Stimulated activated CD4-positive, alpha-beta T cell treated with anti-CD3 and anti-CD28 coated beads, Interleukin-1b, Interleukin-23, amount 100 ng/mL, for 48 hours (primary cell): ENCODE data around the gene ZNF792.
A peak's percentile ranks its signal among the peaks of the same experiment; 100 is the strongest.
"Not testable (repeated sequence)": the region's sequence is repeated elsewhere in the genome, so short reads cannot be mapped to it uniquely, and the experiment has no call there.

Source experiments
- DNase-seq: peaks from one replicate; pipeline ENCODE4 v3.0.0-alpha.2; 2020

ZNF792 gene

GRCh38 chr19:34970185-34970780, 6.3 kb upstream of the ZNF792 start:
- DNase-seq: not testable (repeated sequence)

GRCh38 chr19:34969721-34970120, 5.7 kb upstream of the ZNF792 start:
- DNase-seq: no peak

GRCh38 chr19:34967551-34967950, 3.5 kb upstream of the ZNF792 start:
- DNase-seq: no peak

- DNase-seq: not testable (repeated sequence)
These were observed 1.5 kb upstream of the ZNF792 start for GRCh38 chr19:34965505-34965904.

GRCh38 chr19:34964598-34964997, 569 bp upstream of the ZNF792 start:
- DNase-seq: no peak

GRCh38 chr19:34962687-34963572, 1.1 kb downstream of the ZNF792 start:
- no peak for DNase-seq

GRCh38 chr19:34961775-34962686, 2.0 kb downstream of the ZNF792 start:
- no peak for DNase-seq

- DNase-seq: no peak
These were observed 2.9 kb downstream of the ZNF792 start for GRCh38 chr19:34960940-34961679.

- DNase-seq: no peak
These were observed 3.8 kb downstream of the ZNF792 start for GRCh38 chr19:34960103-34960805.

- no peak for DNase-seq
These were observed 5.0 kb downstream of the ZNF792 start for GRCh38 chr19:34959021-34959420.

GRCh38 chr19:34957830-34958751, 5.9 kb downstream of the ZNF792 start:
- DNase-seq: no peak

GRCh38 chr19:34953092-34953491, 10.9 kb downstream of the ZNF792 start:
- DNase-seq: no peak

- no peak for DNase-seq
These were observed 20.0 kb downstream of the ZNF792 start for GRCh38 chr19:34943861-34944573.

- DNase-seq: no peak
These were observed 25.1 kb downstream of the ZNF792 start for GRCh38 chr19:34938886-34939285.

GRCh38 chr19:34936184-34936583, 27.8 kb downstream of the ZNF792 start:
- no peak for DNase-seq

- no peak for DNase-seq
These were observed 31.5 kb downstream of the ZNF792 start for GRCh38 chr19:34932494-34932893.

- peak; percentile 85 for DNase-seq
These were observed 37.2 kb downstream of the ZNF792 start, which contains the start of gene ZNF30 for GRCh38 chr19:34926685-34927375. TSS of gene ZNF30 (plus strand) at chr19:34926903. CDS start at chr19:34929948, 3,045 bp downstream.

GRCh38 chr19:34926361-34926684, 37.7 kb downstream of the ZNF792 start:
- no peak for DNase-seq

- DNase-seq: no peak
These were observed 38.7 kb downstream of the ZNF792 start for GRCh38 chr19:34925278-34925855.
